ENCODE measurements around the gene OTOGL.
"Not testable (repeated sequence)": the region's sequence is repeated elsewhere in the genome, so short reads cannot be mapped to it uniquely, and the experiment has no call there.

The OTOGL gene

GRCh38 chr12:80282761-80283160 lies 183.4 kb downstream of the OTOGL start:
- DNase-seq, result no peak

GRCh38 chr12:80291108-80291754 lies 191.9 kb downstream of the OTOGL start:
- DNase-seq, result no peak

- no peak for DNase-seq
These were observed 194.0 kb downstream of the OTOGL start for GRCh38 chr12:80293347-80293746.

GRCh38 chr12:80293759-80294158 lies 194.4 kb downstream of the OTOGL start:
- DNase-seq, result no peak

- DNase-seq, result no peak
These were observed 199.9 kb downstream of the OTOGL start for GRCh38 chr12:80299219-80299618.

GRCh38 chr12:80299976-80300375 lies 200.6 kb downstream of the OTOGL start:
- peak; percentile 14 for DNase-seq

- DNase-seq, result not testable (repeated sequence)
These were observed 208.1 kb downstream of the OTOGL start for GRCh38 chr12:80307436-80307835.

GRCh38 chr12:80313209-80313608 lies 213.9 kb downstream of the OTOGL start:
- no peak for DNase-seq

GRCh38 chr12:80314741-80315140 lies 215.4 kb downstream of the OTOGL start:
- DNase-seq, result no peak

- DNase-seq, result no peak
These were observed 216.9 kb downstream of the OTOGL start for GRCh38 chr12:80316222-80316621.

- no peak for DNase-seq
These were observed 218.0 kb downstream of the OTOGL start for GRCh38 chr12:80317307-80317706.

GRCh38 chr12:80317899-80318298 lies 218.6 kb downstream of the OTOGL start:
- DNase-seq, result no peak

- no peak for DNase-seq
These were observed 220.9 kb downstream of the OTOGL start for GRCh38 chr12:80320121-80320678.

GRCh38 chr12:80321653-80322052 lies 222.3 kb downstream of the OTOGL start:
- no peak for DNase-seq

GRCh38 chr12:80325167-80325959 lies 226.0 kb downstream of the OTOGL start:
- no peak for DNase-seq

GRCh38 chr12:80332827-80333226 lies 233.5 kb downstream of the OTOGL start:
- DNase-seq, result no peak

- no peak for DNase-seq
These were observed 253.1 kb downstream of the OTOGL start for GRCh38 chr12:80352474-80352873.

- no peak for DNase-seq
These were observed 253.9 kb downstream of the OTOGL start for GRCh38 chr12:80353254-80353653.

- DNase-seq, result peak; percentile 50
These were observed 256.8 kb downstream of the OTOGL start for GRCh38 chr12:80356097-80356496.

GRCh38 chr12:80359703-80360102 lies 260.4 kb downstream of the OTOGL start:
- no peak for DNase-seq

- DNase-seq, result no peak
These were observed 264.7 kb downstream of the OTOGL start for GRCh38 chr12:80364056-80364455.

GRCh38 chr12:80373666-80374065 lies 274.3 kb downstream of the OTOGL start:
- DNase-seq, result no peak

- DNase-seq, result no peak
These were observed 275.3 kb downstream of the OTOGL start for GRCh38 chr12:80374615-80375014.

GRCh38 chr12:80377140-80377794 lies 277.9 kb downstream of the OTOGL start:
- DNase-seq, result no peak

Data from activated CD4-positive, alpha-beta T cell treated with anti-CD3 and anti-CD28 coated beads, Interleukin-2, Interleukin-6, amounts not matched to agents 100 ng/mL and 50 ng/mL, durations not matched to agents 16 hours and 8 hours (primary cell).